Measurements from ENCODE around the gene C16orf54.

- TF ChIP-seq POLR2A (IDR thresholded peaks at IDR 0.05; ENCODE audit: low read depth, low read length) (no peak), POLR2AphosphoS5 (IDR thresholded peaks at IDR 0.05; ENCODE audit: low read depth, low read length) (no peak)
Measured at GRCh38 chr16:29714396-29714795, 31.4 kb downstream of the C16orf54 start.

Measured in GM12892 (cell line).